Muscle layer of colon (tissue), 2 donors: ENCODE results near the gene USH2A.

Experiments used
- H3K27ac ChIP-seq: one replicate; pipeline ENCODE4 v1.7.0; 2013; ENCODE audit warnings: low read depth, mild to moderate bottlenecking, low read length, moderate library complexity
- H3K27me3 ChIP-seq, 2 donors: one replicate each; pipeline ENCODE4 v1.7.0; 2013; ENCODE audit warnings: low read length in 2 of 2, mild to moderate bottlenecking in 2 of 2; ENCODE audit not compliant: insufficient read depth in 2 of 2, control insufficient read depth in 1 of 2
- H3K36me3 ChIP-seq: one replicate; pipeline ENCODE4 v1.7.0; 2013; ENCODE audit warnings: mild to moderate bottlenecking, low read length; ENCODE audit not compliant: insufficient read depth
- H3K4me1 ChIP-seq: one replicate; pipeline ENCODE4 v1.7.0; 2013; ENCODE audit warnings: mild to moderate bottlenecking, low read length; ENCODE audit not compliant: insufficient read depth
- H3K4me3 ChIP-seq, 2 donors: one replicate each; pipeline ENCODE4 v1.7.0; 2013; ENCODE audit warnings: low read length in 2 of 2, low read depth in 1 of 2, mild to moderate bottlenecking in 1 of 2, moderate library complexity in 1 of 2
- H3K9ac ChIP-seq: one replicate; pipeline ENCODE4 v1.7.0; 2013; ENCODE audit warnings: low read length
- H3K9me3 ChIP-seq: one replicate; pipeline ENCODE4 v1.7.0; 2013; ENCODE audit warnings: mild to moderate bottlenecking, low read length
- donor health status: abdominal sarcoma.
- donor health status: Adenocarcinoma of cecum.

USH2A gene

GRCh38 chr1:216422821-216423520 lies at the start of gene USH2A:
TSS of gene USH2A (minus strand) at chr1:216423448. CDS start at chr1:216422336, 1,112 bp downstream.
- H3K36me3 ChIP-seq = no peaks in the 10 kb centered on the region
- H3K4me3 ChIP-seq = no peak within 1 kb of the TSS
- no peaks in the 10 kb centered on the region for H3K9me3 ChIP-seq
- no peak within 1 kb of the TSS for H3K9ac ChIP-seq
- H3K27me3 ChIP-seq = no peaks in the 10 kb centered on the region
- H3K27ac ChIP-seq = no peak within 1 kb of the TSS
- no peaks in the 10 kb centered on the region for H3K4me1 ChIP-seq

GRCh38 chr1:216466162-216466801 lies 43.0 kb upstream of the USH2A start:
- H3K9ac ChIP-seq = no peak overlapping the region
- H3K4me1 ChIP-seq = no peaks in the 10 kb centered on the region
- no peaks in the 10 kb centered on the region for H3K27me3 ChIP-seq
- H3K27ac ChIP-seq = no peak overlapping the region
- no peaks in the 10 kb centered on the region for H3K36me3 ChIP-seq
- H3K9me3 ChIP-seq = no peaks in the 10 kb centered on the region
- no peak overlapping the region for H3K4me3 ChIP-seq

GRCh38 chr1:216464489-216464888 lies 41.2 kb upstream of the USH2A start:
- no peak overlapping the region for H3K9ac ChIP-seq
- no peak overlapping the region for H3K4me3 ChIP-seq
- no peaks in the 10 kb centered on the region for H3K4me1 ChIP-seq
- no peaks in the 10 kb centered on the region for H3K36me3 ChIP-seq
- no peaks in the 10 kb centered on the region for H3K9me3 ChIP-seq
- no peak overlapping the region for H3K27ac ChIP-seq
- H3K27me3 ChIP-seq = no peaks in the 10 kb centered on the region

GRCh38 chr1:216462066-216462775 lies 39.0 kb upstream of the USH2A start:
- no peak overlapping the region for H3K4me3 ChIP-seq
- H3K36me3 ChIP-seq = no peaks in the 10 kb centered on the region
- no peaks in the 10 kb centered on the region for H3K9me3 ChIP-seq
- H3K9ac ChIP-seq = no peak overlapping the region
- H3K27ac ChIP-seq = no peak overlapping the region
- H3K4me1 ChIP-seq = no peaks in the 10 kb centered on the region
- no peaks in the 10 kb centered on the region for H3K27me3 ChIP-seq

GRCh38 chr1:216461466-216461865 lies 38.2 kb upstream of the USH2A start:
- Histone ChIP-seq H3K4me3 (no peak overlapping the region), H3K4me1 (no peaks in the 10 kb centered on the region), H3K9me3 (no peaks in the 10 kb centered on the region), H3K27me3 (no peaks in the 10 kb centered on the region), H3K27ac (no peak overlapping the region), H3K9ac (no peak overlapping the region), H3K36me3 (no peaks in the 10 kb centered on the region)

GRCh38 chr1:216459651-216460207 lies 36.5 kb upstream of the USH2A start:
- Histone ChIP-seq H3K9ac (no peak overlapping the region), H3K9me3 (no peaks in the 10 kb centered on the region), H3K4me1 (no peaks in the 10 kb centered on the region), H3K27me3 (no peaks in the 10 kb centered on the region), H3K4me3 (no peak overlapping the region), H3K36me3 (no peaks in the 10 kb centered on the region), H3K27ac (no peak overlapping the region)

GRCh38 chr1:216458812-216459211 lies 35.6 kb upstream of the USH2A start:
- Histone ChIP-seq H3K4me1 (no peaks in the 10 kb centered on the region), H3K9ac (no peak overlapping the region), H3K9me3 (no peaks in the 10 kb centered on the region), H3K27me3 (no peaks in the 10 kb centered on the region), H3K4me3 (no peak overlapping the region), H3K36me3 (no peaks in the 10 kb centered on the region), H3K27ac (no peak overlapping the region)

GRCh38 chr1:216457356-216457755 lies 34.1 kb upstream of the USH2A start:
- Histone ChIP-seq H3K4me3 (no peak overlapping the region), H3K27ac (no peak overlapping the region), H3K4me1 (no peaks in the 10 kb centered on the region), H3K9me3 (no peaks in the 10 kb centered on the region), H3K27me3 (no peaks in the 10 kb centered on the region), H3K9ac (no peak overlapping the region), H3K36me3 (no peaks in the 10 kb centered on the region)

- Histone ChIP-seq H3K4me1 (no peaks in the 10 kb centered on the region), H3K9ac (no peak overlapping the region), H3K4me3 (no peak overlapping the region), H3K9me3 (no peaks in the 10 kb centered on the region), H3K27me3 (no peaks in the 10 kb centered on the region), H3K36me3 (no peaks in the 10 kb centered on the region), H3K27ac (no peak overlapping the region)
These were observed 33.4 kb upstream of the USH2A start for GRCh38 chr1:216456682-216457081.

- H3K9me3 ChIP-seq = no peaks in the 10 kb centered on the region
- H3K4me1 ChIP-seq = no peaks in the 10 kb centered on the region
- no peaks in the 10 kb centered on the region for H3K27me3 ChIP-seq
- H3K9ac ChIP-seq = no peak overlapping the region
- no peak overlapping the region for H3K27ac ChIP-seq
- no peak overlapping the region for H3K4me3 ChIP-seq
- H3K36me3 ChIP-seq = no peaks in the 10 kb centered on the region
These were observed 30.5 kb upstream of the USH2A start for GRCh38 chr1:216453777-216454176.

- Histone ChIP-seq H3K4me1 (no peaks in the 10 kb centered on the region), H3K4me3 (no peak overlapping the region), H3K27ac (no peak overlapping the region), H3K36me3 (no peaks in the 10 kb centered on the region), H3K9ac (no peak overlapping the region), H3K9me3 (no peaks in the 10 kb centered on the region), H3K27me3 (no peaks in the 10 kb centered on the region)
These were observed 27.0 kb upstream of the USH2A start for GRCh38 chr1:216450227-216450626.
